ENCODE measurements around the gene SYNGAP1. TPM values are rescaled to one million over a fixed set of nuclear protein-coding genes. Genes with fewer than 3 reads are reported as not detected.
"Not testable (repeated sequence)": the region's sequence is repeated elsewhere in the genome, so short reads cannot be mapped to it uniquely, and the experiment has no call there.

Gene SYNGAP1
- polyA plus RNA-seq, 1 donor (not counting 4 experiments of a cell fraction or from before 2014, with no cell fraction given) = 2.1 TPM

DNA sequence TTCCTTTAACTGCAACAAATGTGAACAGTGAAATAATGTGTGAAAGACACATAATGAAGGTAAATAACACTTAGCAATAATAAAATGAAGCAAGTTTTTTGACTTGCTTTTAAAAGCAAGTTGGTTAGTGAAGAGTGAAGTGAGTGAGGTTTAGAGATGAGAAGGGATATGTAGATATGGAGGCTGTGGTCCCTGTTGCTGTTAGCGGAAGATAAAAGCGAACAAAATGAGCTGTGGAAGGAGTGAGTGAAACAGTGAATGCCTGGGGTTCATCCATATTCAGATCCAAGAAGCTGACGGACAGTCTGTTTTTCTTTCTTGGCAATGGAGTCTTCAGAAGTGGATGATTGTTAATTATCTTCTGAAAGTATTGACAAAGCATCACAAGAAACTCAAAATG lies 58.0 kb downstream of the SYNGAP1 start:
- Histone ChIP-seq H3K27me3 (ENCODE audit: control insufficient read depth, extremely low read depth, insufficient read depth, low read length) (no peaks in the 10 kb centered on the region), H3K9me1 (ENCODE audit: control insufficient read depth, extremely low read depth, insufficient read depth, low read length) (no peaks in the 10 kb centered on the region), H3K9me3 (ENCODE audit: control insufficient read depth, low read depth, low read length) (no peaks in the 10 kb centered on the region), H2AFZ (ENCODE audit: control insufficient read depth, low read length) (no peak overlapping the region), H3K4me1 (ENCODE audit: control insufficient read depth, extremely low read depth, insufficient read depth, low read length) (no peaks in the 10 kb centered on the region), H3K36me3 (ENCODE audit: control insufficient read depth in 2 of 2, extremely low read depth in 1 of 2, insufficient read depth in 2 of 2, low read length in 2 of 2) (no peaks in the 10 kb centered on the region), H3K9ac (ENCODE audit: control insufficient read depth, extremely low read depth, insufficient read depth, low read length) (no peak overlapping the region), H3K4me3 (ENCODE audit: control insufficient read depth in 2 of 3, extremely low read depth in 1 of 3, insufficient read depth in 2 of 3, low read depth in 1 of 3, low read length in 3 of 3) (no peak overlapping the region), H3K79me2 (ENCODE audit: control insufficient read depth, insufficient read depth, low read length) (no peaks in the 10 kb centered on the region), H3K27ac (ENCODE audit: control insufficient read depth, insufficient read depth, low read length) (no peak overlapping the region), H4K20me1 (ENCODE audit: control insufficient read depth, extremely low read depth, insufficient read depth, low read length) (no peaks in the 10 kb centered on the region), H3K4me2 (ENCODE audit: control insufficient read depth, extremely low read depth, insufficient read depth, low read depth, low read length) (no peak overlapping the region)
- dilution Hi-C loops (cut with MboI; ENCODE audit: extremely low pct_ligation_motif_present, low sequenced_read_pairs) = no loop called here
- no peak for FAIRE-seq
- no peak for DNase-seq (ENCODE audit: low read depth, low spot score)
- no peak for TF ChIP-seq EZH2 (IDR thresholded peaks at IDR 0.05; ENCODE audit: low read length)
- TF ChIP-seq, protein P1, sequence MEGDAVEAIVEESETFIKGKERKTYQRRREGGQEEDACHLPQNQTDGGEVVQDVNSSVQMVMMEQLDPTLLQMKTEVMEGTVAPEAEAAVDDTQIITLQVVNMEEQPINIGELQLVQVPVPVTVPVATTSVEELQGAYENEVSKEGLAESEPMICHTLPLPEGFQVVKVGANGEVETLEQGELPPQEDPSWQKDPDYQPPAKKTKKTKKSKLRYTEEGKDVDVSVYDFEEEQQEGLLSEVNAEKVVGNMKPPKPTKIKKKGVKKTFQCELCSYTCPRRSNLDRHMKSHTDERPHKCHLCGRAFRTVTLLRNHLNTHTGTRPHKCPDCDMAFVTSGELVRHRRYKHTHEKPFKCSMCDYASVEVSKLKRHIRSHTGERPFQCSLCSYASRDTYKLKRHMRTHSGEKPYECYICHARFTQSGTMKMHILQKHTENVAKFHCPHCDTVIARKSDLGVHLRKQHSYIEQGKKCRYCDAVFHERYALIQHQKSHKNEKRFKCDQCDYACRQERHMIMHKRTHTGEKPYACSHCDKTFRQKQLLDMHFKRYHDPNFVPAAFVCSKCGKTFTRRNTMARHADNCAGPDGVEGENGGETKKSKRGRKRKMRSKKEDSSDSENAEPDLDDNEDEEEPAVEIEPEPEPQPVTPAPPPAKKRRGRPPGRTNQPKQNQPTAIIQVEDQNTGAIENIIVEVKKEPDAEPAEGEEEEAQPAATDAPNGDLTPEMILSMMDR (optimal IDR thresholded peaks at IDR 0.05 in 1 of 3, IDR thresholded peaks at IDR 0.05 in 1 of 3, conservative IDR thresholded peaks at IDR 0.05 in 1 of 3; ENCODE audit: extremely low read depth in 1 of 3, insufficient read depth in 2 of 3, low read length in 3 of 3) = no peak

DNA sequence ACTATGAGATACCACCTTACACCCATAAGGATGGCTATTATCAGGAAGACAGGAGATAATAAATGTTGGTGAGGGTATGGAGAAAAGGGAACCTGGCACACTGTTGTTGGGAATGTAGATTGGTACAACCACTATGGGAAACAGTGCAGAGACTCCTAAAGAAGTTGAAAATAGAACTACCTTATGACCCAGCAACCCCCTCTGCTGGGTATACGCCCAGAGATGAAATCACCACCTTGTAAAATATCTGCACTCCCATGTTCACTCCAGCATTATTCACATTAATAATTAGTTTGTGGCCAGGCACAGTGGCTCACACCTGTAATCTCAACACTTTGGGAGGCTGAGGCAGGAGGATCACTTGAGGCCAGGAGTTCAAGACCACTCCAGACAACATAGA lies 61.3 kb downstream of the SYNGAP1 start:
- Histone ChIP-seq H3K27me3 (ENCODE audit: control insufficient read depth, extremely low read depth, insufficient read depth, low read length) (no peaks in the 10 kb centered on the region), H2AFZ (ENCODE audit: control insufficient read depth, low read length) (no peak overlapping the region), H3K9ac (ENCODE audit: control insufficient read depth, extremely low read depth, insufficient read depth, low read length) (no peak overlapping the region), H3K4me3 (ENCODE audit: control insufficient read depth in 2 of 3, extremely low read depth in 1 of 3, insufficient read depth in 2 of 3, low read depth in 1 of 3, low read length in 3 of 3) (no peak overlapping the region), H3K4me1 (ENCODE audit: control insufficient read depth, extremely low read depth, insufficient read depth, low read length) (no peaks in the 10 kb centered on the region), H3K9me1 (ENCODE audit: control insufficient read depth, extremely low read depth, insufficient read depth, low read length) (no peaks in the 10 kb centered on the region), H3K4me2 (ENCODE audit: control insufficient read depth, extremely low read depth, insufficient read depth, low read depth, low read length) (no peak overlapping the region), H3K9me3 (ENCODE audit: control insufficient read depth, low read depth, low read length) (no peaks in the 10 kb centered on the region), H3K79me2 (ENCODE audit: control insufficient read depth, insufficient read depth, low read length) (no peaks in the 10 kb centered on the region), H3K36me3 (ENCODE audit: control insufficient read depth in 2 of 2, extremely low read depth in 1 of 2, insufficient read depth in 2 of 2, low read length in 2 of 2) (no peaks in the 10 kb centered on the region), H3K27ac (ENCODE audit: control insufficient read depth, insufficient read depth, low read length) (no peak overlapping the region), H4K20me1 (ENCODE audit: control insufficient read depth, extremely low read depth, insufficient read depth, low read length) (no peaks in the 10 kb centered on the region)
- dilution Hi-C loops (cut with MboI; ENCODE audit: extremely low pct_ligation_motif_present, low sequenced_read_pairs) = no loop called here
- FAIRE-seq (no peak), DNase-seq (ENCODE audit: low read depth, low spot score) (no peak)
- TF ChIP-seq EZH2 (IDR thresholded peaks at IDR 0.05; ENCODE audit: low read length) = no peak
- TF ChIP-seq, protein P1 (optimal IDR thresholded peaks at IDR 0.05 in 1 of 3, IDR thresholded peaks at IDR 0.05 in 1 of 3, conservative IDR thresholded peaks at IDR 0.05 in 1 of 3; ENCODE audit: extremely low read depth in 1 of 3, insufficient read depth in 2 of 3, low read length in 3 of 3) = no peak

DNA sequence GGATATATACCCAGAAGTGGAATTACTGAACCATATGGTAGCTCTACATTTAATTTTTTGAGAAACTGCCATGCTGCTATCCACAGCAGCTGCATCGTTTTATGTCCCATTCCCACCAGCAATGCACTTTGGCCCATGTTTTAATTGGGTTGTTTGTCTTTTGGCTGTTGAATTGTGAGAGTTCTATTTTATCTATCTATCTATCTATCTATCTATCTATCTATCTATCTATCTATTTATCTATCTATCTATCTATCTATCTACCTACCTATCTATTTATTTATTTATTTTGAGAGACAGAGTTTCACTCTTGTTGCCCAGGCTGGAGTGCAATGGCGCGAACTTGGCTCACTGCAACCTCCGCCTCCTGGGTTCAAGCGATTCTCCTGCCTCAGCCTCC lies 62.8 kb downstream of the SYNGAP1 start:
- dilution Hi-C loops (cut with MboI; ENCODE audit: extremely low pct_ligation_motif_present, low sequenced_read_pairs); H3K27me3 ChIP-seq (ENCODE audit: control insufficient read depth, extremely low read depth, insufficient read depth, low read length); DNase-seq (ENCODE audit: low read depth, low spot score); H3K9ac ChIP-seq (ENCODE audit: control insufficient read depth, extremely low read depth, insufficient read depth, low read length); H3K4me1 ChIP-seq (ENCODE audit: control insufficient read depth, extremely low read depth, insufficient read depth, low read length); H3K9me3 ChIP-seq (ENCODE audit: control insufficient read depth, low read depth, low read length); H4K20me1 ChIP-seq (ENCODE audit: control insufficient read depth, extremely low read depth, insufficient read depth, low read length); H3K9me1 ChIP-seq (ENCODE audit: control insufficient read depth, extremely low read depth, insufficient read depth, low read length); H3K36me3 ChIP-seq (ENCODE audit: control insufficient read depth in 2 of 2, extremely low read depth in 1 of 2, insufficient read depth in 2 of 2, low read length in 2 of 2); FAIRE-seq; H3K4me3 ChIP-seq (ENCODE audit: control insufficient read depth in 2 of 3, extremely low read depth in 1 of 3, insufficient read depth in 2 of 3, low read depth in 1 of 3, low read length in 3 of 3); H3K27ac ChIP-seq (ENCODE audit: control insufficient read depth, insufficient read depth, low read length); H3K79me2 ChIP-seq (ENCODE audit: control insufficient read depth, insufficient read depth, low read length); H2AFZ ChIP-seq (ENCODE audit: control insufficient read depth, low read length); H3K4me2 ChIP-seq (ENCODE audit: control insufficient read depth, extremely low read depth, insufficient read depth, low read depth, low read length): not testable (repeated sequence)
